LoVo (cell line): ENCODE data around the gene VARS1.

Experiments
- DNase-seq: peaks from one replicate; pipeline ENCODE4 v3.0.0-alpha.2; 2016; ENCODE audit warnings: low spot score

VARS1 gene

DNA sequence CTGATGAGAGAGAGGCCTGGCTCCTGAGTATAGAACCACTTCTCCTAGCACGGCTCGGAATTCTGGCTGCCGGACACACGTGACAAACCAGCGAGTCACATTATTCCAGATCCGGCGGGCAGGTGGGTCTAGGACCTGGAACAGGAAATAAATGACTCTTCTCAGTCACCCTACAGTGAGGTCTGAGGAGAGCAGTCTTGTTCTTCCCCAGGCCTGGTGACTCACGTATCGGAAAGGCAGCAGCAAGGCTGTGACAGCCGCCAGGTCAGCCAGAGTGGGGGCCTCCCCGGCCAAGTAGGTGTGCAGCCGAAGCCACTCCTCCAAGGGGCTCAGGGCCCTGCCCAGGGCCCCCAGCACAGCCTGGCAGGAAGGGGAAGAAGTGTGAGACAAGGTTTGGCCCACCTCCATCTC, 2.8 kb downstream of the VARS1 start:
- DNase-seq, result no peak

GRCh38 chr6:31792090-31792374, 3.5 kb downstream of the VARS1 start:
- no peak for DNase-seq

- DNase-seq, result peak; percentile 31
Measured at GRCh38 chr6:31791324-31792089, 4.0 kb downstream of the VARS1 start.

- DNase-seq, result no peak
Measured at GRCh38 chr6:31785475-31785874, 10.1 kb downstream of the VARS1 start.

DNA sequence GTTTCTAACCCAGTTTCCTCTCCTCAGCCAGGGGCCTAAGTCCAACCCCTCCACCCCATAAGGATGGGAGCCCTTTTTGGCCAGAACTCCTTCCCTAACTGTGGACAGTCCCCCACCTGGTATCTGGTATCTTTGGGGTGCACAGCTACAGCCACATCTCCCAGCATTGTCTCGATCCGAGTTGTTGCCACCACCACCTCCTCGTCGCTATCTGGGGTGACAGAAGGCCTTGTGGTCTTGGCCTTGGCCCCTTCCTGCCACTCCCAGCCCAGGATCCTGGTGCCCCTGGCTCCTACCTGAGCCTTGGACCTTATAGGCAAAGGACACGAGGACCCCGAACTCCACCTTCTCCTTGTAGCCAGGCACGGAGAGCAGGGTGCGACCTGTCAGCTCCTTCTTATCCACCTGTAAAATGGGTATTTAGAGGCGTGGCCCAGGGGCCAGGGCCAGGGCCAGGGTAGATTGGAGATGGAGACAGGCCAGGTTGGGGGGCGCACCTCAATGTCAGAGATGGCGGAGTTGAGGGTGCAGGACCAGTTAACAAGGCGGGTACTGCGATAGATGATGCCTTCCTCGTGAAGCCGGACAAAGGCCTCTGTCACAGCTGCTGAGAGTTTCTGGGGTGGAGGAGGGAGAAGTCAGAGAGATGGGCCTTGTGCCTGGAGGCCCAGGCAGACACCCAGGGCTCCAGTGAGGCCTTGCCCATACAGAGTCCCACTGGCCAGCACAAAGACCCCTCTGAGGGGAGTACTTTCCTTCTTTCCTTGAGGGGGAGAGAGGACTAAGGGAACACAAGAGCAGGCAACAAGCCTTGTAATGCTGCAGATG, 11.2 kb downstream of the VARS1 start:
- DNase-seq, result no peak

DNA sequence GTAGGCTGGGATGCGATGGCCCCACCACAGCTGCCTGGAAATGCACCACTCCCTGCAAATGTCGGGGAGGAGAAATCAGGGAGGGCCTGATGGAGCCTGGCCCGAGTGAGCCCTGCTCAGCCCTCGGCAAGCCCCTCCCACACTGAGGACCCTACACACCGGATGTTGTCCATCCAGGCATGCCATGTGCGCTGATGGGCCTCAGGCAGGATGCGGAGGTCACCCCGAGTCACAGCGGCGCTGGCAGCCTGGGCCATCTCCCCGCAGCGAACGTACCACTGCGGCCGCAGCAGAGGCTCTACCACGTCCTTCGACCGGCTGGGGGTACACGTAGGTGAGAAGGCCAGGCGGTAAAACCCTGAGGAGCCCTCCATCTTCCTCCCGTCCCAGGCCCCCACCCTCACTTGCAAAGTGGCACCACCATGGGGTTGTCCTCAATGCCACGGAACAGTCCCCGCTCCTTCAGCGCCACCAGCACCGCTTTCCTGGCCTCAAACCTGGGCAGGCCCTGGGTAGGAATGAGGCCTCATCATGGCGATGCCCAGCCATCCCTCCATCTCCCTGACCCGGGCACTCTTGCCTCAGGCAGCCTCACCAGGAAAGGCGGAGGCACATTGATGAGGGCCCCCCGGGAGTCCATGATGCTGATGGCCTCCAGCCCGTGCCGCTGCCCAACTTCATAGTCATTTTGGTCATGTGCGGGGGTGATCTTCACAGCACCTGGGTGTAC, 13.3 kb downstream of the VARS1 start:
- no peak for DNase-seq

DNA sequence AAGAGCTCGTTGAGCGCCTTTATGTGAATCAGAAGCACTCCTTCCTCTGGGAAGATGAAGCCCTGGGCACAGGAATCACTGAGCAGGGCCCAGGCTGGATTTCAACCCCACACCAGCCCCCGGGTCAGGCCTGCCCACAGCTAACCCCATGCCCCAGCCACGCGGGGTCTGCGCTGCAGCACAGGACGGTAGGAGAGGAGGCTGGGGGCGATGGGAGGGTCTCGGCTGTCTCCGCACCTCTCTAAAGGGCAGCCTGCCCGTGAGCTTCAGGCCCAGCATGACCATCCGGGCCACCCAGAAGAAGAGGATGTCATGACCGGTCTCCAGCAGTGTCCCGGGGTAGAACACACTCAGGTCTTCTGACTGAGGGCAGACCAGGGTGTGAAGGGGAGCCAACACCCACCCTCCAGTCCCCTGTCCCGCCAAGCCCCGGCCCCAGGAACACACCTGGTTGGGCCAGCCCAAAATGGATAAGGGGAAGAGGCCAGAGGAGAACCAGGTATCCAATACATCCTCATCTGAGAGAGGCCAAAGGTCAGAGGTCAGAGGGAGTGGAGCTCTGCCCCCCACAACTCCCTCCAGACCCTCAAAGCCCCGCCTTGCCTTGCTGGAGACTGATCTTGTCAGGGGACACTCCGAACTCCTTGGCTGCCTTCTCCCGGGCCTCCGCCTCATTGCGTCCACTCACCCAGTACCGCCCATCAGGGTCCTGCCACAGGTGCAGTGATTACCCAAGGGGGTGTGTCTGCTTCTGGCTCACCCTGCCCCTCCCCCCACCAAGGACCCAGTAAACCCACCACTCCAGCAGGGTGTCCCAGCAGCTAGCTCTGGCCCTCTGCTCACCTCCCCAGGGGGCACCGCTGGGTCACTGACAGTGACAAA, 14.1 kb downstream of the VARS1 start:
- no peak for DNase-seq

GRCh38 chr6:31780507-31781243, 14.9 kb downstream of the VARS1 start:
- no peak for DNase-seq

GRCh38 chr6:31779908-31780307, 15.6 kb downstream of the VARS1 start:
- no peak for DNase-seq

DNA sequence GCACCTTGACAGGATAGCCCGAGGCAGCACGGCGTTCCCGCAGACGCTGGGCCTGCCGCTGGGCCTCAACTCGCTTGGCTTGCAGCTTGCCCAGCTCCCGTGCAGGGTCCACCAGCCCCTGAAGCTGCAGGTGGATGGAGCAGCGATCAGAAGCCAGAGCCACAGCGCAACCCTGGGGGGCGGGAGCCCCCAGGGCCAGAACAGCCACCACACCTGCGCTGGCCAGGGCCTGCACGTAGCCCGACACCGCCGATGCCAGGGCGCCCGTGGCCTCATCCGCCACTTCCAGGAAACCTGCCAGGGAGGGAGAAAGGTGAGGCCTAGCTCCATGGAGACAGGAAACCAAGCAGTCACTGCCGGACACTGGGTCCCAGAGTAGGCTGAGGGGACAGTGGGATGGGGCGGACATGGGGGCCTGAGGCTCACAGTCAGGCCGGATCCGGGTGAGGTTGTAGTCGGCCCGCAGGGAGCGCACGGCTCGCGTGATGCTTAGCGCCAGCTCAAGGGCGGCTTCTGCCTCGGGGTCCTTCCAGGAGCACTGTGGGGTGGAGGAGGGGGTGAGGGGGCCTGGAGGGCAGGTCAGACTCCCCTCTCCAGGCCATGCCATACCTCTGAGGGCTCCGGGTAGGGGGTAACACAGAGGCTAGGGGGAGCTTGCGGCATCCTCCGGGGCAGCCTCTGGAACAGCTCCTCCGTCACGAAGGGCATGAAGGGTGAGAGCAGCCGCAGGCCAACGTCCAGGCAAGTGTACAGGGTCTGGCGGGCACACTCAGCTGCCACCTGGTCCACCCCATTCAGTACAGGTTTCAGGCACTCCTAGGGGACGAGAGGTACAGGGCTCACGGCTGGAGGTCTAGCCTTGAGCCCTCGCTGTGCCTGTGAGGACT, 16.3 kb downstream of the VARS1 start:
- DNase-seq, result no peak

DNA sequence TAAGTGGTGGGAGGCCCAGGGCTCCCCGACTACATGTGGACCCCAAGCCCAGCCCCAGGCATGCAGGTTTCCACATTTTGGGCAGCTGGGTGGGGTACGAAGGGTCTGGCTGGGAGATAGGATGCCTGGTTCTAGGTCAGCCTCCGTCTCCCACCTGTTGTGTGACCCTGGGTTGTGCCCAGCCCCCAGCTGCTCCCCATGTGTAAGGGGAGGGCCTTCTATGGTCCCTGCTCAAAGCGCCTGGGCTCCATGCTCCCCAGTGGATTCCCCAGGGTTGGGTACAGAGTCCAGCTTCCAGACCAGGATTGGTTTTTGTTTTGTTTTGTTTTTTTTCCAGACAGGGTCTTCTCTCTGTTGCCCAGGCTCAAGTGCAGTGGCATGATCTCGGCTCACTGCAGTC, 17.4 kb downstream of the VARS1 start:
- DNase-seq, result no peak

DNA sequence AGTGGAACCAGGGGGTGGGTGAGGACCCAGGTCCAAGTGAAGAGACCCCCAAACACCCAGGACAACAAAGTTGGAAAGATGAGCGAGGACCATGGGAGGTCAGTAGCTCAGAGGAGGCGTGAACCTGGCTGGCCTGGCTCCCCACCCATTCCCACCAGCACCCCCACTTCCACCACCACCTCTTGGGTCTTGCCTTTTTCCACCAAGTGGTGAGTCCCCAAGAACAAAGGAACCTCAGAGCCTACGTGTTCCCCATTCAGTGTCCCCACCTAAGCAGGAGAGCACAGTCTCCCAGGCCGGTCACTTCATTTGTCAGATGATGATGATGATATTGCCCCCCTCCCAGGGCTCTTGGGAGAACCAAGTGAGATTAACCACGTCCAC, 17.9 kb downstream of the VARS1 start:
- DNase-seq, result no peak

GRCh38 chr6:31776989-31777666, 18.4 kb downstream of the VARS1 start, which contains the start of gene VWA7:
VWA7 (minus strand) TSS chr6:31777328; CDS start chr6:31776779, 549 bp downstream.
- peak; percentile 83 for DNase-seq

GRCh38 chr6:31776485-31776988, 19.0 kb downstream of the VARS1 start:
- DNase-seq, result no peak

DNA sequence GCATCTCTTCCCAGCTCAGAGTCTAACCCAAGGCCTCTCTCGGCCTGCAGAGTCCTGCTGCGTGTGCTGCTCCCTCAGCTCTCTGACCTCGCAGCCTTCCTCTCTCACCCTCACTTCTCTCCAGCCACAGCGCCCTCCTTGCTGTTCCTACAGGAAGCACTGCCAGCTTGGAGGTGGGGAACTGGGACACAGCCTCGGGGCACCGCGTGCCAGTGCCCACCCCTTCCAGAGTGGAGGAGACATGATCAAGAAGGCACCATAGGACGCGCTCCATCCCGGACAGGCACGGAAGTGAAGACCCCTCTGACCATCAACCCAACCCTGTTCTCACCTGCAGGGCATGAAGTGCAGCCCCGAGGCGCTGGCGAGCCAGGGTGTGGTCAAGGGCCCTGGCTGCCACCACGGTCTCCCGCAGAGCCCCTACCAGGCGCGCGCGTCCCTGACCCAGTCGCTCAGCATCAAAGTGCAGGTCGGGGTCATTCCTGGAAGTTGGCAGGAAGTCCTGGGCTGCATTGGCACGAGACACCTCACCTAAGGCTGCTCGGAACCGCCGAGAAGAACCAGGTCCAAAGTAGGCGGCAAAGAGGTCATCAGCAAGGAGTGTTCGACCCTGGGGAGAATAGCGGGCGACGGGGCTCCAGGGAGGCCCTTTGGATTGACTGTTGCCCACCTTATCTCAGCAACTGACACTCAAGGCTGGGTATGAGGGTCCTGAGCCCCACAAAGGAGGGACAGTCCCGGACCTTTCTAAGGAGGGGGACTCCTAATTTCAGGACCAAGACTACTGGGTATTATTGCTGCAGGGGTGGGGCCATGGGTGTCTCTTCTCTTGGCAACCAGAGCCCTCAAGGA, 19.7 kb downstream of the VARS1 start:
- DNase-seq, result no peak

DNA sequence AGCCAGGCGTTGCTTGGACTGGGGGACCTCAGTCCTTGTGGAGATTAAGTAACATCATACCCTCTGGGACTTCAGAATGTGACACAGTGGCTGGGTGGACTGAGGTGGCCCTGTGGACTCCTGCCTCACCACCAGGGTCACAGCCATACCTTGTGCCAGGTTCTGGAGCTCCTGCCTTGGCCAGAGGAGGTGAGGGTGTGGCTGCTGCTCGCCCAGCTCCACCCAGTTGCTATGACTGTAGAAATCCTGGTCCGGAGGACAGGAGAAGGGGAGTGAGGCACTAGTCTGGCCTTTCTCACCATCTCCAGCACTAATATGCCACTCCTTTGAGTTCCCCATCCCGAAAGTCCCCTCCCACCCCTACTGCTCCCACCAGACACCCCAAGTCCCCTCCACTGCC, 20.4 kb downstream of the VARS1 start:
- DNase-seq, result peak; percentile 58

DNA sequence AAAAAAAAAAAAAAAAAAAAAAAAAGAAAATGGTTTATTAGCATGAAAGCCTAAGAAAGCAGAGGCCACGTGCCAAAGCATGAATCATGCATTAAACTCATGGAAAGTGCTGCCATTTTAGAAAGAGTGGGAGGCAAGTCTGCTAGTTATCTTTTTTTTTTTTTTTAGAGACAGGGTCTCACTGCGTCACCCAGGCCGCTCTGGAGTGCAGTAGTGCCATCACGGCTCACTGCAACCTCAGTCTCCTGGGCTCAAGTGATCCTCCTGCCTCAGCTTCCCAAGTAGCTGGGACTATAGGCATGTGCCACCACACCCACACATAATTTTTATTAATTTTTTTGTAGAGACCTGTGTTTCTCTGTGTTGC, 23.6 kb downstream of the VARS1 start:
- no peak for DNase-seq

DNA sequence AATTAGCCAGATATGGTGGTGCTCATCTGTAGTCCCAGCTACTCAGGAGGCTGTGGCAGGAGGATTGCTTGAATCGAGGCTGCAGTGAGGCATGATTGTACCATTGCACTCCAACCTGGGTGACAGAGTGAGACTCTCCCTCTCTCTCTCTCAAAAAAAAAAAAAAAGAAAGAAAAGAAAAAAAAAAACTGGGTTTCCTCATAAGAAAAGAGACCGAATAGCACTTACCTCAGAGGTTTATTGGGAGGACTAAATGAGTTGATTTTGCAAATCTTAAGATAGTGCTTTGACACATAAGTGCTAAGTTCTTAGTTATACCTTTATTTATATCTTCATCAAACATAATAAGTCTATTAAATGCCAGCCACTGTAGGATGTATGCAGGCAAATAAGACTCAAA, 24.7 kb downstream of the VARS1 start:
- no peak for DNase-seq
